Stimulated activated CD4-positive, alpha-beta T cell treated with anti-CD3 and anti-CD28 coated beads, Interleukin-12 subunit alpha, Interleukin-12 subunit beta, amount 100 ng/mL, for 48 hours (primary cell): Measurements from ENCODE around the gene TBC1D22A.
"Not testable (repeated sequence)": the region's sequence is repeated elsewhere in the genome, so short reads cannot be mapped to it uniquely, and the experiment has no call there.

Experiments
- DNase-seq, 3 donors: peaks; one replicate each; pipeline ENCODE4 v3.0.0-alpha.2; 2020; ENCODE audit warnings: low read depth in 2 of 3, low spot score in 1 of 3

Gene TBC1D22A

GRCh38 chr22:47160141-47160541 lies 397.7 kb downstream of the TBC1D22A start:
- DNase-seq: no peak

- no peak for DNase-seq
Observed at GRCh38 chr22:47160781-47161520, 398.5 kb downstream of the TBC1D22A start.

- DNase-seq: no peak
Observed at GRCh38 chr22:47161631-47162030, 399.2 kb downstream of the TBC1D22A start.

DNA sequence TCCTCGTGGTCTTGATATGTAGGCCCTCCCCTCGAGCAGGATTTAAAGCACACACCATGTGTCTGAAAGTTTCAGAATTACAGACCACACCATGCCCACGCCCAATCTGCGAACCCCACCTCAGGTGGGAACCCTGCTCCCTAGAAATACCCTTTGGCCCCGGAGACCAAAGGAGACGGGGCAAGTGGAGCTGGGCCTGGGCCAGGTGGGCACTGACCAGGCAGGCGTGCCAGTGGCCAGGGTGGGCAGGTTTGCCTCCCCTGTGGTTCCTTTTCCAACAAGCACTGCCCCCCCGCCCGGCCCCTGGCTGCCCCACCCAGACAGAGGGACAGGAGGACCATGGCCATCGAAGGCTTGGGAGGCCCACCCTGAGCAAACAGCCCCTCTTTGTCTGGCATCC lies 400.4 kb downstream of the TBC1D22A start:
- DNase-seq: no peak

GRCh38 chr22:47163481-47163855 lies 401.0 kb downstream of the TBC1D22A start:
- no peak for DNase-seq

DNA sequence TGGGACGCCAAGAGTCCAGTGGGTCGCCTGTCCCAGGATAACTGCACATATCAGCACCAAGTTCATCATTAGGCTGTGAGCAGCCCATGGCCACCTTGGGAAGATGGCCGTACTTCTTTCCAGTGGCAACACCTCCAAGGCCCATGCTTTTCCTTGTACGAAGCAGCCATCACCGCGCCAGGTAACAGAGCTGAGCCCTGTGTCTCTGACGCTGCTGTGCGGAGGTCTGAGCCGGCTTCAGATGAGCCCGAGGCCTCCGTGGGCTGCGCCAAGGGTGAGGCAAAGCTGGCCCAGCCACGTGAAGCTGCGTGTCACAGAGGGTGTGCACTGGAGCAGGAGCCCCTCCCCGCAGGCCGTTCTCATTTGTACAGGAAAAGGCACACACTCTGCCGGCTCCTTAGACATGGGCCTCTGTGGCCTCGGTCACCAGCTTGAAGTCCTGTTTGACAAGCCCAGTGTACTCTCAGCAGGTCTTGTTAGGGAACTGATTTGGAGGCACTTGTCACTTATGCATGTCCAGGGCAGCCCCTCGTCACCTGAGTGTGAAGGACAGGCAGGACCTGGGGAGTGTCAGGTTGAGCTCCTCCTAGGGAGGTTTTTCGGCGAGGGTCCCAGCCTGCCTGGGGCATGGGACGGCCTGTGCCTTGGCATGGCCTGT lies 401.5 kb downstream of the TBC1D22A start:
- DNase-seq: no peak

- DNase-seq: no peak
Observed at GRCh38 chr22:47164514-47165337, 402.3 kb downstream of the TBC1D22A start.

- DNase-seq: no peak
Observed at GRCh38 chr22:47165338-47166032, 403.0 kb downstream of the TBC1D22A start.

DNA sequence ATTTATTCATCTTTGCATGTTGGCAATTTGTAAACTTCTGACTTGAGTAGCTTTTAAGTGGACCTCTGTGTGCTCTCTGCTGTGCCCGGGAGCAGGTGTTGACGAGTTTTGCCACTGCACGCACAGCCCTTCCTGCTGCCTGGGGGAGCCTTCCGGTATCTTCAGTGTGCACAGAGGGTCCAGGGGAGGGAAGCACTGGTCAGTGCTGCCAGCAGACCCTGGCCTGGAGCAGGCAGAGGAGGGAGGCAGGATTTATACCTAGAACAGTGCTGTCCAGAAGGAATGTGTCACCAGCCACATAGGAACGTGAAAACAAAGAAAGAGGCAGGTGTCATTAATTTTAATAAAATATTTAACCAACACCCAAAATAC lies 403.6 kb downstream of the TBC1D22A start:
- no peak for DNase-seq

DNA sequence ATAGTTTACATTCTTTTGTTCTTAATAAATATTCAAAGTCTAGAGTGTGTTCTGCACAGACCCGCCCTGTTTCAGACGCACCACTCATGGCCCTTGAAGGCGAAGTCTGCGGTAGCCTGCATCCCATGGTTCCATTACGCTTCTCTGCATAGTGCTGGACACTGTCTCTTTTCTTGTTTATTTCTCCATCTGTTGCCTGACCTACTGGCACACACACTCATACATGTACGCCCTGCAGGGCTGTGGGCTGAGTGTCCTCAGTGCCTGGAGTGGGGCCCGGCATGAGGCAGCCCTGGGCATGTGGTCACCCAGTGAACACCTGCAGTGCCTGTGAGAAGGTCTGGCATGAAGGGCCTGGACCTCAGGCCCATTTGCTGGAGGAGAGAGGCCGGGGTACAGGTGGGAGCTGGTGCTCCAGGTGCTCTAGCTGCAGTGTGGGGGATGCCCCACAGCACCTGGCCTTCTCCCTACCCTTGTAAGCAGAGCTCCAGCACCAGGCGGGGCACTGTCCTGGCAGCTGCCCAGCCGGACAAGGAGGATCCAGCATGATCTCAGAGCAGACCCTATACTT lies 404.1 kb downstream of the TBC1D22A start:
- DNase-seq: no peak

GRCh38 chr22:47167056-47167455 lies 404.6 kb downstream of the TBC1D22A start:
- no peak for DNase-seq

- DNase-seq: not testable (repeated sequence)
Observed at GRCh38 chr22:47167921-47168320, 405.5 kb downstream of the TBC1D22A start.

- DNase-seq: no peak
Observed at GRCh38 chr22:47168441-47168840, 406.0 kb downstream of the TBC1D22A start.

GRCh38 chr22:47168900-47169800 lies 406.7 kb downstream of the TBC1D22A start:
- no peak for DNase-seq

GRCh38 chr22:47169801-47170140 lies 407.3 kb downstream of the TBC1D22A start:
- DNase-seq: no peak

DNA sequence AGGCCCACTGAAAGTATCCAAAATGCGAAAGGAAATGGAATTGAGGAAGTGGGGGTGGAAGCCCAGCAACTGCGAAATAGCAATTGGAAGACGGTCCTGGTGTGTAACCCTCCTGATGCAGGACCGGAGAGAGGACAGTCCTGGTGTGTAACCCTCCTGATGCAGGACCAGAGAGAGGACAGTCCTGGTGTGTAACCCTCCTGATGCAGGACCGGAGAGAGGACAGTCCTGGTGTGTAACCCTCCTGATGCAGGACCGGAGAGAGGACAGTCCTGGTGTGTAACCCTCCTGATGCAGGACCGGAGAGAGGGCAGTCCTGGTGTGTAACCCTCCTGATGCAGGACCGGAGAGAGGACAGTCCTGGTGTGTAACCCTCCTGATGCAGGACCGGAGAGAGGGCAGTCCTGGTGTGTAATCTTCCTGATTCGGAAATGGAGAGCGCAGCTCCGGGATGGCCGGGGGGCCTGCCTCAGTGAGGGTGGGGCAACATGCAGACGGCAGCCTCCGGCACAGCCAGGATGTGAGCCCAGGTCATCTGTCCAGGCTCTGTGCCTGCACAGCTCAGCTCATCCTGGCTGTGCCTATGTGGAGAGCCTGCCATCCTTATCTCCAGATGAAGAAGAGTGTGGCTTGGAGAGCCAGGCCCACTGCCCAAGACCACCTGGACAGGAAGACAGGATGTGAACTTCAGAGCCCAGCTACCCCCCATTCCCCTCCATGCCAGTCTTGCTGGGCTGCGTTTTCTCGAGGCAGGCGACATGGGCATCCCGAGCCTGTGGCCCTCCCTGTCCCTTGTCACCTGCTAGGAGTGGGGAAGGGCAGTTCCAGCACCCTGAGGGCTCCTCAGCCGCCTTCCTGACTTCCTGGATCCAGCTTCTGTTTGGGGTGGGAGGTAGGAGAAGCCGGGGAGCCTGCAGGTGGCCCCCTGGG lies 408.3 kb downstream of the TBC1D22A start:
- not testable (repeated sequence) for DNase-seq

DNA sequence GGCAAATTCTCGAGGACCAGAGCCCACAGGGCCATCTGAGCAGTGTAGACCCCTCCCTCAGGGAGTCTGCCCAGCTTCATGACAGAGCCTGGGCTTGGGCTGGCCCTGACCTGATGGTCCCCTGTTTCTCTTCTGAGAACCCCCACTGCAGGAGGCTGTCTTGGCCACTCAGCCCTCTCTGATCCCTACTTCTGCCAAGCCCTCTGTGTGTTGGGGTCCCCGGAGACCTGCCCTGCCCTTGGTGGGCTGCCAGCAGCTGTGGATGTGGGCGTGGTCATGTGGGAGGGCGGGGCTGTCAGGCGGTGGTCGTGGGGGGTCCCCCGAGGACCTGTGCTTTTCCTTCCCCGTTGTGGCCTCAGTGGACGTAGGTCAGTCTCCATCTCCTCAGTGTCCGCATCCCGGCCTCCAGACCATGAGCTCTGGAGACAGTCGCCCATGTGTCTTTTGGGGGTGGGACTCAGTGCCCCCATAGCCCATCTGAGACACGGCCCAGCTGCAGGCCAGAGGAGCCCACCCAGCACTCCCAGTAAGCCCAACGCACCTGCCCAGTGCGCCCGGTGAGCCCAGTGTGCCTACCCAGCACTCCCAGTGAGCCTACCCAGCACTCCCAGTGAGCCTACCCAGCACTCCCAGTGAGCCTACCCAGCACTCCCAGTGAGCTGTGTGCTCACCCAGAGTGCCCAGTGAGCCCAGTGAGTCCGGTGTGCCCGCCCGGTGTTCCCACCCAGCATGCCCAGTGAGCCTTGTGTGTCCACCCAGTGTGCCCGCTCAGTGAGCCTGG lies 409.2 kb downstream of the TBC1D22A start:
- no peak for DNase-seq

DNA sequence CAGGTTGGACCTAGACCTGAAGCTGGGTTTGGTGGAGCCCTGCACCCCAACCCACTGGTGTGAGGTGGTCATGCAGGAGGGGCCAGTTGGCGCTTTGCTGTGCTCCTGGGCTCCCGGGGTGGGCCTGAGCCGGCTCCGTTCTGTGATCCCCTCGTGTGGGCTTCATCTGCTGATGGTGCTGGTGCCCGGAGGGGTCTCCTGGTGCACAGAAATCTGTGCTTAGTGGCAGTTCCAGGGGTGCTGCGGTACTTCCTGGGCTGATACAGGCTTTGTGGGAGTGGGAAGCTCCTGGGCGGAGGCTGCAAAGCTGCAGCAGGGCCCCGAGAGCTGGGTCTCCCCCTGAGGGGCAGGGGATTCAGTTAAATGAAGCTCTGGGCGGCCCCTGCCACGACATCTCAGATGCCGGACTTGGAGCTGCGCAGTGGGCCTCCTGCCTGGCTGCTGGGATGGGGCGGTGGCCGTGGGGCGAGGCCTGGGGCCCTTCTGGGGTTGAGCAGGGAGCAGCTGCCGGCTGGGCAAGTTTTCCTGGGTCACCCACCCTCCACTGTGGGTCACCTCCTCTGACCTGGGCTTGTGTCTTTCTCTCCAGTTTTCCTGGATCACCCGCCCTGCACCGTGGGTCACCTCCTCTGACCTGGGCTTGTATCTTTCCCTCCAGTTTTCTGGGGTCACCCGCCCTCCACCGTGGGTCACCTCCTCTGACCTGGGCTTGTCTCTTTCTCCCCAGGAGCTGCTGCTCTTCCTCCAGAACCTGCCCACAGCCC lies 410.5 kb downstream of the TBC1D22A start:
- DNase-seq: no peak
